GM23338 (cell line): ENCODE data around the gene C22orf23. TPM values are rescaled to one million over a fixed set of nuclear protein-coding genes. Genes with fewer than 3 reads are reported as not detected.
A peak's percentile ranks its signal among the peaks of the same experiment; 100 is the strongest.

ENCODE experiments used
- ATAC-seq: fragments of 200-7000 bp; cut with Tn5 transposase; 3 replicates; pipeline ENCODE4 v1.9.1; 2020
- DNase-seq: peaks from one replicate; pipeline ENCODE4 v3.0.0-alpha.2; 2015; ENCODE audit warnings: low spot score
- H2AFZ ChIP-seq: fragments of 200-600 bp; sonication (generic); 2 replicates; pipeline ENCODE4 v1.8.0; 2016; ENCODE audit warnings: antibody characterized with exemption, mild to moderate bottlenecking, moderate library complexity
- H3F3A ChIP-seq: fragments of 200-600 bp; sonication (generic); replicated peaks from 2 replicates; pipeline ENCODE4 v1.8.0; 2017; ENCODE audit warnings: antibody characterized with exemption, mixed run types, low read depth
- H3K27ac ChIP-seq: fragments of 200-600 bp; sonication (generic); 2 replicates; pipeline ENCODE4 v1.6.1; 2016; ENCODE audit warnings: low read depth
- H3K27me3 ChIP-seq: fragments of 200-600 bp; sonication (generic); 2 replicates; pipeline ENCODE4 v1.8.0; 2016; ENCODE audit warnings: mild to moderate bottlenecking, mixed run types, moderate library complexity; ENCODE audit not compliant: insufficient read depth
- H3K36me3 ChIP-seq: fragments of 200-600 bp; sonication (generic); 2 replicates; pipeline ENCODE4 v1.8.0; 2016; ENCODE audit warnings: mild to moderate bottlenecking; ENCODE audit not compliant: insufficient read depth
- H3K4me1 ChIP-seq: fragments of 200-600 bp; sonication (generic); 2 replicates; pipeline ENCODE4 v1.8.0; 2016; ENCODE audit warnings: mild to moderate bottlenecking, moderate library complexity; ENCODE audit not compliant: insufficient read depth
- H3K4me2 ChIP-seq: fragments of 200-600 bp; sonication (generic); 2 replicates; pipeline ENCODE4 v1.7.1; 2017; ENCODE audit warnings: mixed run types
- H3K4me3 ChIP-seq: fragments of 200-600 bp; sonication (generic); 2 replicates; pipeline ENCODE4 v1.6.1; 2016; ENCODE audit warnings: mixed run types
- H3K79me2 ChIP-seq: fragments of 200-600 bp; sonication (generic); replicated peaks from 2 replicates; pipeline ENCODE4 v1.8.0; 2017; ENCODE audit warnings: mild to moderate bottlenecking; ENCODE audit not compliant: insufficient read depth
- H3K9me2 ChIP-seq: fragments of 200-600 bp; sonication (generic); 2 replicates; pipeline ENCODE4 v1.8.0; 2017; ENCODE audit not compliant: insufficient read depth
- H4K20me1 ChIP-seq: fragments of 200-600 bp; sonication (generic); replicated peaks from 2 replicates; pipeline ENCODE4 v1.8.0; 2017; ENCODE audit warnings: mild to moderate bottlenecking; ENCODE audit not compliant: insufficient read depth
- H3K27ac Mint-ChIP-seq: 2 replicates; pipeline ENCODE4 v1.8.0; 2020; ENCODE audit warnings: inconsistent platforms, mild to moderate bottlenecking, moderate library complexity, mixed read lengths
- H3K27me3 Mint-ChIP-seq: 3 replicates; pipeline ENCODE4 v1.8.0; 2022; ENCODE audit warnings: low read depth, mild to moderate bottlenecking, moderate library complexity, mixed read lengths, inconsistent platforms; ENCODE audit not compliant: insufficient read depth, poor library complexity
- H3K36me3 Mint-ChIP-seq: 3 replicates; pipeline ENCODE4 v1.8.0; 2021; ENCODE audit warnings: low read depth, mild to moderate bottlenecking, inconsistent platforms, moderate library complexity, mixed read lengths
- H3K4me1 Mint-ChIP-seq: 3 replicates; pipeline ENCODE4 v1.8.0; 2020; ENCODE audit warnings: mild to moderate bottlenecking, inconsistent platforms, mixed read lengths
- H3K4me3 Mint-ChIP-seq: 3 replicates; pipeline ENCODE4 v1.8.0; 2021; ENCODE audit warnings: moderate library complexity, mild to moderate bottlenecking, inconsistent platforms, mixed read lengths
- H3K9me3 Mint-ChIP-seq: 3 replicates; pipeline ENCODE4 v1.8.0; 2020; ENCODE audit warnings: moderate library complexity, mild to moderate bottlenecking, inconsistent platforms, mixed read lengths
- EZH2 ChIP-seq: fragments of 200-600 bp; sonication (generic); IDR thresholded peaks from one replicate; pipeline ENCODE4 v1.8.0; 2017; ENCODE audit warnings: antibody characterized with exemption, mild to moderate bottlenecking, low read depth; ENCODE audit not compliant: unreplicated experiment
- NANOG ChIP-seq: IDR thresholded peaks from 2 replicates; pipeline ENCODE4 v1.6.1; 2016; ENCODE audit warnings: antibody characterized with exemption, borderline replicate concordance
- POLR2AphosphoS5 ChIP-seq: IDR thresholded peaks from 2 replicates; pipeline ENCODE4 v1.6.1; 2016; ENCODE audit warnings: antibody characterized with exemption, low read depth
- polyA plus RNA-seq: library from polyadenylated mRNA; unstranded; fragments of >200 nt; fragmentation: Nextera tagmentation; extraction: Ambion mirVana; gene quantifications from 2 replicates; pipeline ENCODE4 v1.2.1, GENCODE V29; 2016
- total RNA-seq: library from RNA; depleted of rRNA; stranded (reverse); fragments of >200 nt; shearing (Covaris generic); gene quantifications from 2 replicates; pipeline ENCODE4 v1.2.3, GENCODE V29; 2014
- TF ChIP-seq, protein P1 (sequence below), 2 experiments: fragments of 200-600 bp in 1 of 2; sonication (generic) in 1 of 2; conservative IDR thresholded peaks; 2 replicates each; pipeline versions ENCODE4 v1.5.1 to v1.6.1; 2016 to 2017; ENCODE audit warnings: antibody characterized with exemption in 2 of 2, low read depth in 2 of 2, mild to moderate bottlenecking in 2 of 2, moderate library complexity in 1 of 2
- TF ChIP-seq, protein P2 (sequence below): IDR thresholded peaks from one replicate; pipeline ENCODE4 v1.6.1; 2018; ENCODE audit warnings: antibody characterized with exemption; ENCODE audit not compliant: unreplicated experiment
- TF ChIP-seq, protein P3 (sequence below): fragments of 250-450 bp; sonication (Bioruptor Pico); IDR thresholded peaks from 2 replicates; pipeline ENCODE4 v1.5.0; 2020; ENCODE audit warnings: mild to moderate bottlenecking, moderate library complexity

Gene C22orf23
- total and polyA plus RNA-seq, 2 experiments from 2014 or later: 0.38 TPM; not detected in 1

DNA sequence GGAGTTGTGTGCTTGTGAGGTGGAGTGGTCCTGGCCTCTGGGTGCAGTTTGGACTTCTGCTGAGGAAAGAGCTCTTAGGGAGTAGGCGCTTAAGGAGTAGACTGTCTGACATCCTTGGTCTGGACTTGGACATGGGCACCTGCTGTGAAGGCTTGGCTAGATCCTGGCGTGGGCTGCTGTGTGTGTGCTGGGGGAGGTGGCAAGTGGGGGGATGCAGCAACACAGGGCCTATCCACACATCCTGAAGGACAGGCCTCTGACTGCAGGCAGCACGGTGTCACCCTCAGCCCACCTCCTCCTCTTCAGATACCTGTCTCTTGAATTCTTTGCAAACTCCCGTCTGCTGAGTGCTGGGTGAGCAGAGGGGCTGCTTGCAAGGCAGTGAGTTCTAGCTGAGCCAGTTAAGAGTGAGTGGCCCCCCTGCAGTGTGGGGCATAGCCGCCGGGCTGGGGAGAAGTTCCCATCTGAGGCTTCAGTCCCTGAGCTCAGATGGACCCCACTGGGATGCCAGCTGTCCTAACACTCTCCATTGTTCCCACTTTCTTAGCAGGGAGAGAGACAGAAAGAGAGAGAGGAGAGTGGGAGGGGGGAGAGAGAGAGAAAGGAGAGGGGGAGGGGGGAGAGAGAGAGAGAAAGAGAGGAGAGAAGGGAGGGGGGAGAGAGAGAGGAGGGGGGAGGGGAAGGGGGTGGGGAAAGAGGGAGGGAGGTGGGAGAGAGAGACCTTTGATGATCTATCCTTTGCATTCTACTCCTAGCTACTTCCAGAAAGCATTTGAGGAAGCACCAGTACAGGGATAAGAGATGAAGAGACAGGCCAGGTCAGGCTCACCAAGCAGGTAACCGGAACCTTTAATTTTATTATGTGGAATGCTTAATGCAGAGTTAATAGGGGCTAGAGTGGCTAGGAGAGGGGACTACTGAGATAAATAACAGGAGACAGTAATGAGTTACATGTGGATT lies 18.4 kb upstream of the C22orf23 start:
- peaks cover 9% of the 10 kb centered on the region; the same call in 1 of the 2 replicates for H3F3A ChIP-seq
- H3K9me2 ChIP-seq: no peaks in the 10 kb centered on the region
- Mint-ChIP-seq H3K9me3 (no peaks in the 10 kb centered on the region; the same call in 2 of the 3 replicates), H3K4me1 (peaks cover 31% of the 10 kb centered on the region), H3K4me3 (peak overlapping the region; percentile 55), H3K27ac (peak overlapping the region; percentile 90), H3K27me3 (peaks cover 20% of the 10 kb centered on the region), H3K36me3 (peaks cover 25% of the 10 kb centered on the region)
- peak; percentile 76 for DNase-seq
- H3K36me3 ChIP-seq: 0 out of 2 replicates have a peak, but pooled peaks cover 3% of the 10 kb centered on the region
- no peaks in the 10 kb centered on the region for H3K79me2 ChIP-seq
- H3K4me2 ChIP-seq: peak overlapping the region; percentile 71
- H3K27ac ChIP-seq: peak overlapping the region; percentile 81
- TF ChIP-seq NANOG (no peak), POLR2AphosphoS5 (0 out of 2 replicates have a peak, but pooled peaks have one; percentile 36)
- H3K4me3 ChIP-seq: peak overlapping the region; percentile 41; the same call in 1 of the 2 replicates
- H3K27me3 ChIP-seq: no peaks in the 10 kb centered on the region
- H4K20me1 ChIP-seq: peaks cover 8% of the 10 kb centered on the region; the same call in 1 of the 2 replicates
- ATAC-seq: peak; percentile 85
- H2AFZ ChIP-seq: no peak overlapping the region
- peaks cover 17% of the 10 kb centered on the region for H3K4me1 ChIP-seq

- H3K79me2 ChIP-seq: 0 out of 2 replicates have a peak, but pooled peaks cover under 1% of the 10 kb centered on the region
- H3K9me2 ChIP-seq: no peaks in the 10 kb centered on the region
- no peak overlapping the region for H3K4me3 ChIP-seq
- H2AFZ ChIP-seq: no peak overlapping the region
- no peak overlapping the region for H3K27ac Mint-ChIP-seq
- H3K27me3 Mint-ChIP-seq: peaks cover 20% of the 10 kb centered on the region
- ATAC-seq (no peak), DNase-seq (no peak)
- H3K36me3 ChIP-seq: 0 out of 2 replicates have a peak, but pooled peaks cover 3% of the 10 kb centered on the region
- H3K27ac ChIP-seq: 0 out of 2 replicates have a peak overlapping the region, but pooled peaks have one; percentile 81
- H4K20me1 ChIP-seq: peaks cover 10% of the 10 kb centered on the region
- peaks cover 17% of the 10 kb centered on the region for H3K4me1 ChIP-seq
- H3K4me2 ChIP-seq: peak overlapping the region; percentile 71
- H3K9me3 Mint-ChIP-seq: no peaks in the 10 kb centered on the region; the same call in 2 of the 3 replicates
- H3F3A ChIP-seq: peaks cover 9% of the 10 kb centered on the region; the same call in 1 of the 2 replicates
- peak overlapping the region; percentile 8; the same call in 2 of the 3 replicates for H3K4me3 Mint-ChIP-seq
- H3K4me1 Mint-ChIP-seq: peaks cover 33% of the 10 kb centered on the region
- H3K36me3 Mint-ChIP-seq: peaks cover 31% of the 10 kb centered on the region
- no peaks in the 10 kb centered on the region for H3K27me3 ChIP-seq
- TF ChIP-seq, protein P1, sequence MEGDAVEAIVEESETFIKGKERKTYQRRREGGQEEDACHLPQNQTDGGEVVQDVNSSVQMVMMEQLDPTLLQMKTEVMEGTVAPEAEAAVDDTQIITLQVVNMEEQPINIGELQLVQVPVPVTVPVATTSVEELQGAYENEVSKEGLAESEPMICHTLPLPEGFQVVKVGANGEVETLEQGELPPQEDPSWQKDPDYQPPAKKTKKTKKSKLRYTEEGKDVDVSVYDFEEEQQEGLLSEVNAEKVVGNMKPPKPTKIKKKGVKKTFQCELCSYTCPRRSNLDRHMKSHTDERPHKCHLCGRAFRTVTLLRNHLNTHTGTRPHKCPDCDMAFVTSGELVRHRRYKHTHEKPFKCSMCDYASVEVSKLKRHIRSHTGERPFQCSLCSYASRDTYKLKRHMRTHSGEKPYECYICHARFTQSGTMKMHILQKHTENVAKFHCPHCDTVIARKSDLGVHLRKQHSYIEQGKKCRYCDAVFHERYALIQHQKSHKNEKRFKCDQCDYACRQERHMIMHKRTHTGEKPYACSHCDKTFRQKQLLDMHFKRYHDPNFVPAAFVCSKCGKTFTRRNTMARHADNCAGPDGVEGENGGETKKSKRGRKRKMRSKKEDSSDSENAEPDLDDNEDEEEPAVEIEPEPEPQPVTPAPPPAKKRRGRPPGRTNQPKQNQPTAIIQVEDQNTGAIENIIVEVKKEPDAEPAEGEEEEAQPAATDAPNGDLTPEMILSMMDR (conservative IDR thresholded peaks at IDR 0.05; ENCODE audit: low read depth in 2 of 2): no peak
- TF ChIP-seq EZH2: no peak
- TF ChIP-seq, protein P2, sequence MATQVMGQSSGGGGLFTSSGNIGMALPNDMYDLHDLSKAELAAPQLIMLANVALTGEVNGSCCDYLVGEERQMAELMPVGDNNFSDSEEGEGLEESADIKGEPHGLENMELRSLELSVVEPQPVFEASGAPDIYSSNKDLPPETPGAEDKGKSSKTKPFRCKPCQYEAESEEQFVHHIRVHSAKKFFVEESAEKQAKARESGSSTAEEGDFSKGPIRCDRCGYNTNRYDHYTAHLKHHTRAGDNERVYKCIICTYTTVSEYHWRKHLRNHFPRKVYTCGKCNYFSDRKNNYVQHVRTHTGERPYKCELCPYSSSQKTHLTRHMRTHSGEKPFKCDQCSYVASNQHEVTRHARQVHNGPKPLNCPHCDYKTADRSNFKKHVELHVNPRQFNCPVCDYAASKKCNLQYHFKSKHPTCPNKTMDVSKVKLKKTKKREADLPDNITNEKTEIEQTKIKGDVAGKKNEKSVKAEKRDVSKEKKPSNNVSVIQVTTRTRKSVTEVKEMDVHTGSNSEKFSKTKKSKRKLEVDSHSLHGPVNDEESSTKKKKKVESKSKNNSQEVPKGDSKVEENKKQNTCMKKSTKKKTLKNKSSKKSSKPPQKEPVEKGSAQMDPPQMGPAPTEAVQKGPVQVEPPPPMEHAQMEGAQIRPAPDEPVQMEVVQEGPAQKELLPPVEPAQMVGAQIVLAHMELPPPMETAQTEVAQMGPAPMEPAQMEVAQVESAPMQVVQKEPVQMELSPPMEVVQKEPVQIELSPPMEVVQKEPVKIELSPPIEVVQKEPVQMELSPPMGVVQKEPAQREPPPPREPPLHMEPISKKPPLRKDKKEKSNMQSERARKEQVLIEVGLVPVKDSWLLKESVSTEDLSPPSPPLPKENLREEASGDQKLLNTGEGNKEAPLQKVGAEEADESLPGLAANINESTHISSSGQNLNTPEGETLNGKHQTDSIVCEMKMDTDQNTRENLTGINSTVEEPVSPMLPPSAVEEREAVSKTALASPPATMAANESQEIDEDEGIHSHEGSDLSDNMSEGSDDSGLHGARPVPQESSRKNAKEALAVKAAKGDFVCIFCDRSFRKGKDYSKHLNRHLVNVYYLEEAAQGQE: no peak
- TF ChIP-seq, protein P3, sequence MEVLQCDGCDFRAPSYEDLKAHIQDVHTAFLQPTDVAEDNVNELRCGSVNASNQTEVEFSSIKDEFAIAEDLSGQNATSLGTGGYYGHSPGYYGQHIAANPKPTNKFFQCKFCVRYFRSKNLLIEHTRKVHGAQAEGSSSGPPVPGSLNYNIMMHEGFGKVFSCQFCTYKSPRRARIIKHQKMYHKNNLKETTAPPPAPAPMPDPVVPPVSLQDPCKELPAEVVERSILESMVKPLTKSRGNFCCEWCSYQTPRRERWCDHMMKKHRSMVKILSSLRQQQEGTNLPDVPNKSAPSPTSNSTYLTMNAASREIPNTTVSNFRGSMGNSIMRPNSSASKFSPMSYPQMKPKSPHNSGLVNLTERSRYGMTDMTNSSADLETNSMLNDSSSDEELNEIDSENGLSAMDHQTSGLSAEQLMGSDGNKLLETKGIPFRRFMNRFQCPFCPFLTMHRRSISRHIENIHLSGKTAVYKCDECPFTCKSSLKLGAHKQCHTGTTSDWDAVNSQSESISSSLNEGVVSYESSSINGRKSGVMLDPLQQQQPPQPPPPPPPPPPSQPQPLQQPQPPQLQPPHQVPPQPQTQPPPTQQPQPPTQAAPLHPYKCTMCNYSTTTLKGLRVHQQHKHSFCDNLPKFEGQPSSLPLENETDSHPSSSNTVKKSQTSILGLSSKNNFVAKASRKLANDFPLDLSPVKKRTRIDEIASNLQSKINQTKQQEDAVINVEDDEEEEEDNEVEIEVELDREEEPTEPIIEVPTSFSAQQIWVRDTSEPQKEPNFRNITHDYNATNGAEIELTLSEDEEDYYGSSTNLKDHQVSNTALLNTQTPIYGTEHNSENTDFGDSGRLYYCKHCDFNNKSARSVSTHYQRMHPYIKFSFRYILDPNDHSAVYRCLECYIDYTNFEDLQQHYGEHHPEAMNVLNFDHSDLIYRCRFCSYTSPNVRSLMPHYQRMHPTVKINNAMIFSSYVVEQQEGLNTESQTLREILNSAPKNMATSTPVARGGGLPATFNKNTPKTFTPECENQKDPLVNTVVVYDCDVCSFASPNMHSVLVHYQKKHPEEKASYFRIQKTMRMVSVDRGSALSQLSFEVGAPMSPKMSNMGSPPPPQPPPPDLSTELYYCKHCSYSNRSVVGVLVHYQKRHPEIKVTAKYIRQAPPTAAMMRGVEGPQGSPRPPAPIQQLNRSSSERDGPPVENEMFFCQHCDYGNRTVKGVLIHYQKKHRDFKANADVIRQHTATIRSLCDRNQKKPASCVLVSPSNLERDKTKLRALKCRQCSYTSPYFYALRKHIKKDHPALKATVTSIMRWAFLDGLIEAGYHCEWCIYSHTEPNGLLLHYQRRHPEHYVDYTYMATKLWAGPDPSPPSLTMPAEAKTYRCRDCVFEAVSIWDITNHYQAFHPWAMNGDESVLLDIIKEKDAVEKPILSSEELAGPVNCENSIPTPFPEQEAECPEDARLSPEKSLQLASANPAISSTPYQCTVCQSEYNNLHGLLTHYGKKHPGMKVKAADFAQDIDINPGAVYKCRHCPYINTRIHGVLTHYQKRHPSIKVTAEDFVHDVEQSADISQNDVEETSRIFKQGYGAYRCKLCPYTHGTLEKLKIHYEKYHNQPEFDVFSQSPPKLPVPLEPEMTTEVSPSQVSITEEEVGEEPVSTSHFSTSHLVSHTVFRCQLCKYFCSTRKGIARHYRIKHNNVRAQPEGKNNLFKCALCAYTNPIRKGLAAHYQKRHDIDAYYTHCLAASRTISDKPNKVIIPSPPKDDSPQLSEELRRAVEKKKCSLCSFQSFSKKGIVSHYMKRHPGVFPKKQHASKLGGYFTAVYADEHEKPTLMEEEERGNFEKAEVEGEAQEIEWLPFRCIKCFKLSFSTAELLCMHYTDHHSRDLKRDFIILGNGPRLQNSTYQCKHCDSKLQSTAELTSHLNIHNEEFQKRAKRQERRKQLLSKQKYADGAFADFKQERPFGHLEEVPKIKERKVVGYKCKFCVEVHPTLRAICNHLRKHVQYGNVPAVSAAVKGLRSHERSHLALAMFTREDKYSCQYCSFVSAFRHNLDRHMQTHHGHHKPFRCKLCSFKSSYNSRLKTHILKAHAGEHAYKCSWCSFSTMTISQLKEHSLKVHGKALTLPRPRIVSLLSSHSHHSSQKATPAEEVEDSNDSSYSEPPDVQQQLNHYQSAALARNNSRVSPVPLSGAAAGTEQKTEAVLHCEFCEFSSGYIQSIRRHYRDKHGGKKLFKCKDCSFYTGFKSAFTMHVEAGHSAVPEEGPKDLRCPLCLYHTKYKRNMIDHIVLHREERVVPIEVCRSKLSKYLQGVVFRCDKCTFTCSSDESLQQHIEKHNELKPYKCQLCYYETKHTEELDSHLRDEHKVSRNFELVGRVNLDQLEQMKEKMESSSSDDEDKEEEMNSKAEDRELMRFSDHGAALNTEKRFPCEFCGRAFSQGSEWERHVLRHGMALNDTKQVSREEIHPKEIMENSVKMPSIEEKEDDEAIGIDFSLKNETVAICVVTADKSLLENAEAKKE: no peak
These were observed 17.5 kb upstream of the C22orf23 start for GRCh38 chr22:37970864-37971263.
